HEK293T (cell line): ENCODE measurements around the gene LRRC10B.
"Not testable (repeated sequence)": the region's sequence is repeated elsewhere in the genome, so short reads cannot be mapped to it uniquely, and the experiment has no call there.

Source experiments
- CTCF ChIA-PET: fragments of 350-600 bp; formaldehyde crosslinking; extraction: SDS; loops from one replicate; lab custom pipeline; 2021; ENCODE audit warnings: antibody characterized with exemption, inconsistent platforms; lab: Yijun Ruan, JAX
- POLR2A ChIA-PET: fragments of 350-600 bp; formaldehyde crosslinking; extraction: SDS; loops from one replicate; lab custom pipeline; 2020; ENCODE audit warnings: antibody characterized with exemption, inconsistent platforms; lab: Yijun Ruan, JAX
- DNase-seq: peaks from one replicate; pipeline ENCODE4 v3.0.0; 2012; ENCODE audit warnings: mixed read lengths; ENCODE audit errors: extremely low spot score
- ARNT ChIP-seq: fragments of 450-650 bp; IDR thresholded peaks from 2 replicates; pipeline ENCODE4 v1.6.1; 2017; ENCODE audit warnings: mild to moderate bottlenecking
- BHLHE40 ChIP-seq: fragments of 450-650 bp; IDR thresholded peaks from 2 replicates; pipeline ENCODE4 v1.6.1; 2016; ENCODE audit warnings: mild to moderate bottlenecking, moderate library complexity, borderline replicate concordance
- CTBP1 ChIP-seq: fragments of 450-650 bp; IDR thresholded peaks from 2 replicates; pipeline ENCODE4 v1.6.1; 2016; ENCODE audit warnings: borderline replicate concordance
- ELF4 ChIP-seq: fragments of 450-650 bp; IDR thresholded peaks from 2 replicates; pipeline ENCODE4 v1.6.1; 2017; ENCODE audit warnings: antibody characterized with exemption
- FOXA1 ChIP-seq: fragments of 450-650 bp; IDR thresholded peaks from 2 replicates; pipeline ENCODE4 v1.6.1; 2016; ENCODE audit warnings: mild to moderate bottlenecking
- FOXK2 ChIP-seq: fragments of 450-650 bp; IDR thresholded peaks from 2 replicates; pipeline ENCODE4 v1.6.1; 2016; ENCODE audit warnings: mild to moderate bottlenecking
- FOXM1 ChIP-seq: fragments of 450-650 bp; IDR thresholded peaks from 2 replicates; pipeline ENCODE4 v1.6.1; 2017; ENCODE audit warnings: mild to moderate bottlenecking, borderline replicate concordance
- HDGF ChIP-seq: fragments of 450-650 bp; IDR thresholded peaks from 2 replicates; pipeline ENCODE4 v1.6.1; 2017; ENCODE audit warnings: antibody characterized with exemption, borderline replicate concordance
- L3MBTL2 ChIP-seq: fragments of 450-650 bp; conservative IDR thresholded peaks from 2 replicates; pipeline ENCODE4 v1.6.1; 2016; ENCODE audit warnings: mild to moderate bottlenecking
- LEF1 ChIP-seq: fragments of 450-650 bp; IDR thresholded peaks from 2 replicates; pipeline ENCODE4 v1.6.1; 2017; ENCODE audit warnings: mild to moderate bottlenecking, borderline replicate concordance
- NFRKB ChIP-seq: fragments of 450-650 bp; IDR thresholded peaks from 2 replicates; pipeline ENCODE4 v1.6.1; 2016; ENCODE audit warnings: mild to moderate bottlenecking, moderate library complexity
- PKNOX1 ChIP-seq: fragments of 450-650 bp; IDR thresholded peaks from 2 replicates; pipeline ENCODE4 v1.6.1; 2016
- SP1 ChIP-seq: fragments of 450-650 bp; IDR thresholded peaks from 2 replicates; pipeline ENCODE4 v1.6.1; 2017
- SUZ12 ChIP-seq: fragments of 450-650 bp; IDR thresholded peaks from 2 replicates; pipeline ENCODE4 v1.6.1; 2016; ENCODE audit warnings: mild to moderate bottlenecking
- TARDBP ChIP-seq: fragments of 450-650 bp; IDR thresholded peaks from 2 replicates; pipeline ENCODE4 v1.6.1; 2016
- ZNF384 ChIP-seq: fragments of 450-650 bp; IDR thresholded peaks from 2 replicates; pipeline ENCODE4 v1.6.1; 2016

The LRRC10B gene

DNA sequence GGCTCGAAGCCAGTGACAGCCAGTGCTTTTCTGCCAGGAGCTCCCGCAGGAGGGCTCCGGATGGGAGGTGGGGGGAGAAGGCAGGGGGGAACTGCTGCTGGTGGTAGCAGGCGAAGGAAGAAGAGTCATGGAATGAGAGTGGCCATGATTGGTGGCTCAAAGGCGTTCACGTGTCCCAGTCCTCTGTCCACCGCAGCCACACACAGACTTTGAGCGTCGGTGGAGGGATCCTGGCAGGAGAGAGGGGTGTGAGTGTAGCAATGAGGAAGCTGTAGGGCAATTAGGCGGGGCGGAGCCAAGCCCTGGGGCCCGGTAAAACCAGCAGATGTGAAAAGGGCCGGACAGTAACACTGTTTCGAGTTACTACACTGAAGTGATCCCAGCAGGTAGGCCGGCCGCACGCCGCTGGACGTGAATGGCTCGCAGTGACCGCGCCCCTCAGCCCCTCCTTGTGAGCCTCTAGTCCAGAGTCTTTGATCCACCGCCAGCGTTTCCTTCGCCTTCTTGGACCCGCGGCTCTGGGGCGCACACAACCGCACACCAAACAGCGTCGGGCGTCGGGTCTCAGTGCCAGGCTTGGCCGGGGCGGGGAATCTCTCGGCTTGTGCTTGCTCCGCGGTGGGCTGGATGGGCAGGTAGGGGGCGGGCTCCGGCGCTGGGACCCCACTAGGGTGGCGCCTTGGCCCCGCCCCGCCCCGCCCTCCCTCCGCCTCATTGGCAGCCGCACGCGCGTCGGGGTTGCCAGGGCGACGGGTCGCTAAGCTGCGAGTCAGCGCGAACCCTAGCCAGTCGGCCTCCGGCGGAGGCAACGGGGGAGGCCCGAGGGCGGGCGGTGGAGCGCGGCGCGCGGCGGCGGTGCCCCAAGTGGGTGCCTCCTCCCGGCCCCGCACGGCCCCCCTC lies at the start of gene LRRC10B:
LRRC10B (plus strand) TSS at position 788 of the 900 bp plus-strand sequence. CDS start 250 bp downstream, outside the sequence.
- no peak for TF ChIP-seq CTBP1
- TF ChIP-seq TARDBP, result no peak
- TF ChIP-seq FOXA1, result no peak
- no peak for TF ChIP-seq ELF4
- no peak for TF ChIP-seq ZNF384
- no peak for TF ChIP-seq SP1
- no peak for TF ChIP-seq FOXM1
- no peak for TF ChIP-seq ARNT
- TF ChIP-seq FOXK2, result no peak
- peak; percentile 78 for DNase-seq
- CTCF ChIA-PET, result interaction anchor here (0.6 to 2.3 kb wide), 8 partner anchors 8 to 131 kb away, joined by 3 to 8 read pairs (median 4); no protein-coding TSS in a partner anchor
- POLR2A ChIA-PET, result no interaction called here

- TF ChIP-seq SUZ12 (no peak), LEF1 (no peak), HDGF (no peak), ELF4 (no peak), FOXM1 (no peak), ZNF384 (no peak), TARDBP (no peak), ARNT (no peak), SP1 (no peak)
- POLR2A ChIA-PET, result no interaction called here
Measured at GRCh38 chr11:61460474-61460881, 48.1 kb upstream of the LRRC10B start.

DNA sequence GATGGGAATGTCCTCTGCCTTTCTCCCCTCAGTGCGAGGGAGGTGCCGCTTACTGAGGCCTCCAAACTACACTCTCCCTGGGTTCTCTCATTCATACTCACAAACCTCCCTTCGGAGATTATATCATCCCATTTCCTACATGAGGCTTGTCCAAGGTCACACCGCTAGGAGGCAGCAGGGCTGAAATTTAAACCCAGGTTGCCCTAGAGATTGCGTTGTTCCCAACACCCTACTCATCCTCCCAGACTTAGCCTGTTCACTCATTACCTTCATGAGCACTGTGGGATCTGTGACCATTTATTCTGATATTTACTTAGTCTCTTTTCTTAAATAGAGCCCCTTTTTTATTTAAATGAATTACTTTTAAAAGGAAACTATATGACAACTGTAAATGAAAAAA lies 47.6 kb upstream of the LRRC10B start:
- CTCF ChIA-PET, result no interaction called here
- no peak for TF ChIP-seq FOXA1
- TF ChIP-seq ARNT, result no peak
- TF ChIP-seq FOXK2, result no peak
- TF ChIP-seq ZNF384, result no peak
- TF ChIP-seq SUZ12, result no peak
- no peak for TF ChIP-seq TARDBP
- no peak for TF ChIP-seq BHLHE40
- TF ChIP-seq PKNOX1, result no peak
- no peak for TF ChIP-seq LEF1
- TF ChIP-seq NFRKB, result no peak
- TF ChIP-seq FOXM1, result no peak
- no peak for TF ChIP-seq L3MBTL2
- no peak for TF ChIP-seq CTBP1
- POLR2A ChIA-PET, result no interaction called here
- no peak for DNase-seq

More at GRCh38 chr11:61460474-61460881, 48.1 kb upstream of the LRRC10B start:
- CTCF ChIA-PET, result interaction anchor here (1.0 kb wide), 1 partner anchor 9 kb away, joined by 4 read pairs; no protein-coding TSS in a partner anchor
- DNase-seq, result no peak

DNA sequence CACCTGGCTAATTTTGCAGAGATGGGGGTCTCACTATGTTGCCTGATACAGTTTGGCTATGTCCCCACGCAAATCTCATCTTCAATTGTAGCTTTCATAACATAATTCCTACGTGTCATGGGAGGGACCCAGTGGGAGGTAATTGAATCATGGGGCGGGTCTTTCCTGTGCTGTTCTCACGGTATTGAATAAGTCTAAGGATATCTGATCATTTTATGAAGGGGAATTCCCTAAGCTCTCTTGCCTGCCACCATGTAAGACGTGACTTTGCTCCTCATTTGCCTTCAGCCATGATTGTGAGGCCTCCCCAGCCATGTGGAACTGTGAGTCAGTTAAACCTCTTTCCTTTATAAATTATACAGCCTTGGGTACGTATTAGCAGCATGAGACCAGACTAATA lies 40.9 kb upstream of the LRRC10B start:
- DNase-seq, POLR2A ChIA-PET, CTCF ChIA-PET: not testable (repeated sequence)

DNA sequence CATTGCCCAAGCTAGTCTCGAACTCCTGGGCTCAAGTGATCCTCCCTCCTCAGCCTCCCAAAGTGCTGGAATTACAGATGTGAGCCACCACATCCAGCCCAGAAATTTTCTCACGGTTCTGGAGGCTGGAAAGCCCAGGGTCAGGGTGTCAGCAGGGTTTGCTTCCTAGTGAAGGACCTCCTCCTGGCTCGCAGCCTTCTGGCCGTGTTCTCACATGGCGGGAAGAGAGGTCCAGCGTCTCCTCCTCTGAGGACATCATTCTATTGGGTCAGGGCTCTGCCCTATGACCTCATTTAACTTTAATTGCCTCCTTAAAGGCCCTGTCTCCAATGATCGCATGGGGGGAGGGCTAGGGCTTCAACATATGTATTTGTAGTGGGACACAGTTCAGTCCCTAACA lies 40.5 kb upstream of the LRRC10B start:
- CTCF ChIA-PET, result no interaction called here
- DNase-seq, result no peak
- POLR2A ChIA-PET, result no interaction called here
- TF ChIP-seq LEF1 (no peak), ZNF384 (no peak), FOXA1 (no peak), ELF4 (no peak)

- no peak for TF ChIP-seq ZNF384
- no peak for TF ChIP-seq PKNOX1
- no peak for TF ChIP-seq FOXM1
- no peak for TF ChIP-seq ARNT
- no peak for TF ChIP-seq HDGF
- no peak for TF ChIP-seq FOXA1
- TF ChIP-seq NFRKB, result no peak
- TF ChIP-seq SUZ12, result no peak
- no peak for TF ChIP-seq BHLHE40
- no peak for TF ChIP-seq SP1
- no peak for TF ChIP-seq LEF1
- TF ChIP-seq ELF4, result no peak
- TF ChIP-seq L3MBTL2, result no peak
- TF ChIP-seq FOXK2, result no peak
- TF ChIP-seq CTBP1, result no peak
- no peak for TF ChIP-seq TARDBP
- DNase-seq, result no peak
- ChIA-PET CTCF (interaction anchor here (0.6 to 1.6 kb wide), 3 partner anchors 10 to 40 kb away, joined by 3 to 5 read pairs (median 3); no protein-coding TSS in a partner anchor), POLR2A (interaction anchor here (1.0 kb wide), 1 partner anchor 43 kb away, joined by 3 read pairs; no protein-coding TSS in a partner anchor)
Measured at GRCh38 chr11:61472282-61472681, 36.3 kb upstream of the LRRC10B start.

- DNase-seq, result no peak
- no peak for TF ChIP-seq SUZ12
- TF ChIP-seq BHLHE40, result no peak
- no peak for TF ChIP-seq FOXM1
- no peak for TF ChIP-seq CTBP1
- no peak for TF ChIP-seq FOXA1
- no peak for TF ChIP-seq ARNT
- no peak for TF ChIP-seq NFRKB
- TF ChIP-seq ELF4, result no peak
- no peak for TF ChIP-seq L3MBTL2
- no peak for TF ChIP-seq ZNF384
- no peak for TF ChIP-seq HDGF
- TF ChIP-seq FOXK2, result no peak
- TF ChIP-seq TARDBP, result no peak
- no peak for TF ChIP-seq SP1
- TF ChIP-seq LEF1, result no peak
- TF ChIP-seq PKNOX1, result no peak
- CTCF ChIA-PET, result interaction anchor here (0.6 to 1.6 kb wide), 3 partner anchors 10 to 44 kb away, joined by 3 to 6 read pairs (median 5); no protein-coding TSS in a partner anchor
- POLR2A ChIA-PET, result interaction anchor here (1.0 kb wide), 1 partner anchor 44 kb away, joined by 3 read pairs; no protein-coding TSS in a partner anchor
Measured at GRCh38 chr11:61472868-61473267, 35.7 kb upstream of the LRRC10B start.
